NCI-H524 treated with DMSO at 0.1 percent for 48 hours (cell line): ENCODE measurements around the gene RTTN.

Source experiments
- DNase-seq: peaks from one replicate; lab custom pipeline; 2025; lab: John Stamatoyannopoulos, UW

RTTN gene

DNA sequence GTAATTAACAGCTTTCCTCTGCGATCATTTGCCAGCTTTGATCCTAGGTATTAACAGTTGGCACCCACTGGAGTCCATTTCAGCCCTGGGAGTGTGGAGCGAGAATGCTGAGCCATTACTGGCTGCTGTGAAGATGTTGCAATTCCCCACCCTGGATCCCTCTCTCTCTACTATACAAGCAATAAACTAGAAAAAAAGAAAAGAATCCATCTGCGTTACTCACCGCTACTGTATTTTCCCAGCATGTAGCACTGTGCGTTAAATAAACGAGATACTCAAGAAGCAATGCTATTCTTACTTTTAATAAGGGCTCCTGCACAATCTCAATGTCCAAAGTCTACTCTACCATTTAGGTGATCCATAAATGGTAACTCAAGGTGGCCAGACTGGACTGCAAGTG, 8.5 kb downstream of the RTTN start:
- no peak for DNase-seq

DNA sequence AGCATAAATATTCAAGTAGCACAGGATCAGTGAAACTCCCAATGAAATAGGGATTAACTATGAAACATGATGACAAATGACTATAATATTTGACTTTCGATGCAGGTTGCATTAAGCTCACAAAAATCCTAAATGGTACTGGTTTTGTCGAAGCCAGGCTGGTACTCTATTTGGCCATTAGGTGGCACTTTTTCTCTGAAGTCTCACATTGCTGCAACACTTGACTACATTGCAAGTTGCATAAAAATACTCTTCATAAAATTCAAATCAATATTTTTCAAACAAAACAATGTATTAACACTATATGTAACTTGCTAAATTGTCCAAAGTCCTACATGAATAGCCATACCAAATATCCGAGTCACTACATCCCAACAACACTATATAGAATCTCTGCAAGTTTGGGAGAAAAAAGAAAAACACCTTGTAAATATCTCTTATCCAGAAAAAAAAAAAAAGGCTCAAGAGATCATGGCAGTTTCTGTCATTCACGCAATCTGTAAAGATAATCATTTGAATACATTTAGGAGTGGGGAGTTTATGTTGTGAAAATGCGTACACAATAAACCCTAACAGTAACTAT, 9.5 kb downstream of the RTTN start:
- DNase-seq, result no peak

DNA sequence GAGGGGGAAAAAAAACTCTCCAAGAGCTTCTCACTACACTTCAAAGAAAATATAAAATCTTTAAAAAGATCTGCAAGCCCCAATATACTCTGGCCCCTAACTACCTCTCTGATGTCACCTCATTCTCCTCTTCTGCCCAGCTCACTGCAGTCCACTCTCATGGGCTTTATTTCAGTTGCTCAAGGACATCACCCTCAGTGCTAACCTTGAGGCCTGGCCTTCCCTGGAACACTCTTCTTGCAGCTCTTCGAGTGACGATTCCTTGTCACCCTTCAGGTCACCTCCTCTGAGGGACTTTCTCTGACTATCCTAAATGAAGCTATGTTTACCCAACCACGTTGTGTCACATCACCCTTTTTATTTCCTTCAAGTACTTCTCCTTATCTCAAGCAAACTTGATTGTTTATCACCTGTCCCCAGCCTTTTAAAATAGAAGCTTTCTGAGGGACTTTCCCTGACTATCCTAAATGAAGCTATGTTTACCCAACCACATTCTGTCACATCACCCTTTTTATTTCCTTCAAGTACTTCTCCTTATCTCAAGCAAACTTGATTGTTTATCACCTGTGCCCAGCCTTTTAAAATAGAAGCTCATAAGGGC, 10.4 kb downstream of the RTTN start:
- DNase-seq, result no peak

- DNase-seq, result no peak
These were observed 11.1 kb downstream of the RTTN start for GRCh38 chr18:70194227-70194890.

GRCh38 chr18:70190529-70190928, 15.0 kb downstream of the RTTN start:
- no peak for DNase-seq

- no peak for DNase-seq
These were observed 17.4 kb downstream of the RTTN start for GRCh38 chr18:70188113-70188512.

DNA sequence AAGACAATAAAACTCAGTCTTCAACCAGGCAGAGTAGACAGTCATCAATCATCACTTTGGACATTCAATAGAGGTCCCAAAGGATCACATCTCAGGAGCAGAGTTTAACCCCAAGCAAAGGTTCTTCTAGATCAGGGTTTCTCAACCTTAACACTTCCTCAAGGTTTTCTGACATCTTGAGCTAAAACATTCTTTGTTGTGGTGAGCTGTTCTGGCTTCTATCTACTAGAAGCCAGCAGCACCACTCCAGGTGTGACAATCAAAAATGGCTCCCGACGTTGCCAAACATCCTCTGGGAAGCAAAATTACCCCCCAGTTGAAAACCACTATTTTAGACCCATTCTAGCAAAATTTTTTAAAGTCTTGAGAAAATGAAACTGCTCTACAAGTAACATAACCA, 22.0 kb downstream of the RTTN start:
- no peak for DNase-seq

- DNase-seq, result no peak
These were observed 22.9 kb downstream of the RTTN start for GRCh38 chr18:70182548-70182947.

- no peak for DNase-seq
These were observed 23.8 kb downstream of the RTTN start for GRCh38 chr18:70181725-70182124.

DNA sequence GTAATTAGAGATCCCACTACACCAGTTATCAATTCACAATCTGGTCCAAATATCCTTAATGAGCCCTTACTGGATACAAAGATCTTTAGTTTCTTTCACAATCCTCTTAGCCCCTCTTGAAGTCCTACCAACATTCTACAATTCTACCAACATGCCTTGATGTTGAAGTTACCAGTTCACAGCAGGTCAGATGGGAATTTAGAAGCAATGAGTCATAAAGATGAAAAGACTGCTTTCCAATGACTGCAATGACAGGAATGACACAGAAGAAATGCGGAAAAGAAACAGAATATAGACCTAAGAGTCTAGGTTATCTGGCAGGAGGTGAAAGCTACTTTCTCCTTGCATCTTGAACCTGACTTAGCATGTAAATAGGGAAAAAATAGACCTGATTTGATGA, 24.5 kb downstream of the RTTN start:
- DNase-seq, result no peak

- DNase-seq, result no peak
These were observed 28.9 kb downstream of the RTTN start for GRCh38 chr18:70176537-70176936.

DNA sequence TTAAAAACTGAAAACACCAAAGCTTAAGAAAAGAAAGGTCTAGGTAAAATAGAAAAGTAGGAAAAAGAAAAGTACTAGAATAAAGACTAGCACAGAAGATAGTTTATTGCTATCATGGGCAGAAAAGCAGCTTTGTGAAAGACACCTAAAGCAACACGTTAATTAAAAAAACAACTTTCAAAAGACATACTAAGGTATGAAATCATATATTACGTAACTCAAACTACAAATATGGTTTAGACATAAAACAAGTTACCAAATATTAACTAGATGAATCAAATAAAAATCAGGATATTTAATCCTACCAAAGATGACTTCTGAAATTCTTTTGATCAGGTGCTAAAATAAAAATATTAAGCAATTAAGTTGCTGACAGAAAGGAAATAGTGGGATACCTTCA, 30.3 kb downstream of the RTTN start:
- no peak for DNase-seq

DNA sequence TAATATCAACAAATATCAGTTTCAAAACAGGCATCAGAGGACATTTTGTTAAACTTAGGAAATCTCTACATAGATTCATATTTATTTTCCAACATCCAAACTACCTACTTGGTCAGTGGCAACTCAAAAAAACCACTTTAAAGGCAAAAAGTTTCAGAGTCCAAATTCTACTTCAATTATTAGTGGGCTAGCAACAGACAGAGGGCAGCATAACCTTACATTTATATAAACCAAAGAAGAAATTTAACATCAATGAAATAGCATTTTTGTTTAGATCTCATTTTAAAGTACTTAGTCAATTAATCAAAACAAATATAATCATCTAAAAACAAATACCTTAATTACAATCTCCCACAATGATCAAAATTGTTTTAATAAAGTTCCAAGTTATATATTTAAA, 33.3 kb downstream of the RTTN start:
- no peak for DNase-seq

DNA sequence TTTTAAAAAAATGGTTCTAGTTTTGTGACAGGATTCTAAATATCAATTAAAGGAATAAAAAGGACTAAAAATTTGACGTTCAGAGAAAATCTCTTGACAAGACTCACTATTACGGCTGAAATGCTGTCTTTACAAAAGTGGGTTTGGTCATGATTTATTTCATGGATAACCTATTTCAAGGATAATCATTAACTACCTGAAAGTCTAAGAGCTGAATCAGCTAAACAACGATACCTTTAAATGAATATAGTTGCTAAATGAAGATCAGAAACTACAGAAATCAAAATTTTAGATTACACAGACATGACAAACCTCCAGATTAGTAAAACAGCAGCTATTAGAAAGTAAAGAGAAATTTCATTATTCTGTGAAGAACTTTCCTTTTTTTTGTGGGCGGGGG, 35.7 kb downstream of the RTTN start:
- no peak for DNase-seq

DNA sequence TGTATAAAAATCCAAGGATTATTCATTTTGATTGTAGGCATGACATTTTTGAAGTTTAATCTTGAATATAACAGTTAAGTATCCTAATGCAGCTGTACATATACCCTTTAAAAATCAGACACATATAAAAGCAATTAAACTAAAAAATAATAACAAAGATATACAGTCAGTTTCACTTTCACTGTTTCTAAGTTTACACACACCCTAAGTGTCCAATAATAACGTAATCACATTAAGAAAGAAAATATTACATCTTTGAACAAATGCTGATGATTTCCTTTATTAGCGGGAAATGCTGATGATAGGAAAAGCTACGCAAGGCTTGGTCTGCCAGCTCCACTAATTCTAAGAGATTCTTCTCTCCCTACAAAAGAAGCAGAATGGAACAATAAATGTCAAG, 38.8 kb downstream of the RTTN start:
- DNase-seq, result no peak

GRCh38 chr18:70165936-70166335, 39.6 kb downstream of the RTTN start:
- no peak for DNase-seq

- DNase-seq, result no peak
These were observed 45.3 kb downstream of the RTTN start for GRCh38 chr18:70160073-70160678.

DNA sequence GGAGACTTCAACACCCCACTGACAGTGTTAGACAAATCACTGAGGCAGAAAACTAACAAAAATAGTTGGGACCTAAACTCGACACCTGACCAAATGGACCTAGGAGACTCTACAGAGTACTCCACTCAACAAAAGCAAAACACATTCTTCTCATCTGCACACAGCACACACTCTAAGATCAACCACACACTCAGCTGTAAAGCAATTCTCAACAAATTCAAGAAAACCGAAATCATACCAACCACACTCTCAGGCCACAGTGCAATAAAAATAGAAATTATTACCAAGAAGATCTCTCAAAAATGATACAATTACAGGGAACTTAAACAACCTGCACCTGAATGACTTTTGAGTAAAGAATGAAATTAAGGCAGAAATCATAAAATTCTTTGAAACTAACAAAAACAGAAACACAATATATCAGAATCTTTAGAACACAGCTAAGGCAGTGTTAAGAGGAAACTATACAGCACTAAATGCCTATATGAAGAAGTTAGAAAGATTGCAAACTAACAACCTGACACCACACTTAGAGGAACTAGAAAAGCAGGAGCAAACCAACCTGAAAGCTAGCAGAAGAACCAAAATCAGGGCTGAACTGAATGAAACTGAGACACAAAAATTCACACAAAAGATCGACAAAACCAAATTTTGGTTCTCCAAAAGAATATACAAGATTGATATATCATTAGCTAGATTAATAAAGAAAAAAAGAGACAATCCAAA, 46.3 kb downstream of the RTTN start:
- DNase-seq, result no peak

- DNase-seq, result no peak
These were observed 48.6 kb downstream of the RTTN start for GRCh38 chr18:70156886-70157285.

DNA sequence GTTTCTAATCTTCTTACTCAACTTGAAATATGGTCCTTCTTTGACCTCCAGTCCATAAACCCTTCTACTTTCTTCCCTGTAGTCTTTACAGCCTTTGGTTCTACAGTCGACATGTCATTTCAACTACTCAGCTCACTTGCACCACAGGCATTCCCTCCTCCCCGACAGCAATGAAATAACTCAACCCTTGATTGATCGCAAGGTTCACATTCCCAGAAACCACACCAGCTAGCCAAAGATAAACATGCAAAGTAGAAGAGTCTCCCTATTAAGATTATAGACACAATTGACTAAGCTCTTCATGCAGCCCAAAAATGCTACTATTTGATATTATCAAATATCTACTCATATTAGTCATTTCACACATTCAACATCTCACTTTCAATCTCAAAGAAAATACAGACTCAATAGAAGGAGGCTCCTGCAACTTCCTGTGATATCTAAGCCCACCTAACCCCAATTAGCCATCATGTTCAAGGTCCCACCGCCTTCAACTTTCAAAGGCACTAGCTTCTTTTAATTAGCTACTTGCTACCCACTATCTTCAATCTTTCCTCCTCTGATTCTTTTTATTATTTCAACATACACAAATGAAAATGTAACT, 50.8 kb downstream of the RTTN start:
- no peak for DNase-seq

- DNase-seq, result no peak
These were observed 53.9 kb downstream of the RTTN start for GRCh38 chr18:70151614-70152013.

DNA sequence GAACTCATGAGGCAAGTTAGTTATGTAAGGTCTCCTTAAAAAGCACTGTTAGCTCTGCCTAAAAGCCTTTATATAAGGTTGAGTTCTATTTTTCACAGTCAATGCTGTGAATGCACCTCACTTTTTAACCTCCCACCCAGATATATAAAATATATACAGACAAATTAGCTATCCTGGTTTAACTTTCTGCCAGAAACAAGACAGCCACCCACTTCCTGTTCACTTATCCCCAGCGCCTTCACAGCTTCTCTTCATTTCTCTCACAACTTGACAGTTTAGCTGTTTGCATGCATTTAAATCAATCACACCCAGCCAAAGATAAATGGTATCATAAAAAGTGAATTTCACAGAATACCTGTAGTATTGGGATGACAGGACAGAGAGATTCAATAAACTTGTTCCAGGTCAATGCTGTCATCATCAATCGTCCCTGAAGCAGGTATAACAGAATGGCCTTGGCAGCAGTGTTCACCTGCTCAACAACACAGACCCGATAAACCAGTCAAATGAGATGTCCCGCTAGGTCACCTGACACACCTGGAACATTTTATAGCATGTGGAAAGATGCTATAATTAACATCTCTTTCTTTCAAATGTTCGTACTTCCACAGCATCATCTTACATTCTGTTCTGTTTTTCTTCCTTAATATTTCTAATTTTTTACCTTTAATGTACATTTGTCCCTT, 55.7 kb downstream of the RTTN start:
- DNase-seq, result no peak
